HepG2 (cell line): Measurements from ENCODE around the gene MRPL38. TPM values are rescaled to one million over a fixed set of nuclear protein-coding genes. Genes with fewer than 3 reads are reported as not detected.
A peak's percentile ranks its signal among the peaks of the same experiment; 100 is the strongest.

Source experiments
- ETV5 ChIP-seq: IDR thresholded peaks from 2 replicates; pipeline ENCODE4 v1.6.1; 2018; ENCODE audit warnings: missing biosample characterization, missing genetic modification reagents, inconsistent platforms, borderline replicate concordance
- FOXA3 ChIP-seq: IDR thresholded peaks from 2 replicates; pipeline ENCODE4 v1.6.1; 2016; ENCODE audit warnings: missing genetic modification reagents, missing compliant biosample characterization
- GATA4 ChIP-seq: sonication (generic); IDR thresholded peaks from 2 replicates; pipeline ENCODE4 v1.6.1; 2016; ENCODE audit warnings: antibody characterized with exemption, low read depth, borderline replicate concordance
- GPN1 ChIP-seq: sonication (generic); formaldehyde crosslinking; IDR thresholded peaks from 2 replicates; pipeline ENCODE4 v1.5.1; 2020; ENCODE audit warnings: missing genetic modification reagents, borderline replicate concordance
- KLF9 ChIP-seq: IDR thresholded peaks from 2 replicates; pipeline ENCODE4 v1.6.1; 2016; ENCODE audit warnings: low read depth
- NFYB ChIP-seq: sonication (generic); formaldehyde crosslinking; IDR thresholded peaks from 2 replicates; pipeline ENCODE4 v1.4.0; 2020; ENCODE audit warnings: missing genetic modification reagents
- SMC3 ChIP-seq: IDR thresholded peaks from 2 replicates; pipeline ENCODE4 v1.6.1; 2011; ENCODE audit warnings: low read length, improper control_type of control experiment
- SPEN ChIP-seq: sonication (generic); formaldehyde crosslinking; IDR thresholded peaks from 2 replicates; pipeline ENCODE4 v1.5.1; 2020; ENCODE audit warnings: low read depth, mild to moderate bottlenecking, missing genetic modification reagents
- TBX2 ChIP-seq: sonication (generic); formaldehyde crosslinking; IDR thresholded peaks from 2 replicates; pipeline ENCODE4 v1.5.0; 2020; ENCODE audit warnings: missing genetic modification reagents, mild to moderate bottlenecking, borderline replicate concordance
- ZBTB21 ChIP-seq: sonication (generic); formaldehyde crosslinking; IDR thresholded peaks from 2 replicates; pipeline ENCODE4 v1.4.0; 2020; ENCODE audit warnings: missing genetic modification reagents
- ZFP82 ChIP-seq: sonication (generic); formaldehyde crosslinking; IDR thresholded peaks from 2 replicates; pipeline ENCODE4 v1.5.1; 2020; ENCODE audit warnings: mild to moderate bottlenecking, missing genetic modification reagents, borderline replicate concordance
- ZNF230 ChIP-seq: sonication (generic); formaldehyde crosslinking; IDR thresholded peaks from 2 replicates; pipeline ENCODE4 v1.4.0; 2020; ENCODE audit warnings: mild to moderate bottlenecking, missing genetic modification reagents
- ZNF569 ChIP-seq: sonication (generic); formaldehyde crosslinking; IDR thresholded peaks from 2 replicates; pipeline ENCODE4 v1.5.0; 2020; ENCODE audit warnings: mild to moderate bottlenecking, missing genetic modification reagents, moderate library complexity, borderline replicate concordance
- ZNF670 ChIP-seq: sonication (generic); formaldehyde crosslinking; IDR thresholded peaks from 2 replicates; pipeline ENCODE4 v1.8.0; 2022; ENCODE audit warnings: mild to moderate bottlenecking, missing genetic modification reagents, borderline replicate concordance
- polyA plus RNA-seq, 8 experiments: library from polyadenylated mRNA; depleted of rRNA in 3 of 8; stranded (reverse) in 7 of 8; unstranded in 1 of 8; fragments of >200 nt; fragmentation: Illumina TruSeq in 4 of 8; extraction: Trizol in 4 of 8; gene quantifications; 2 replicates each; pipeline versions ENCODE4 v1.2.1 to v1.2.3, GENCODE V29; 2011 to 2016; ENCODE audit warnings: low read depth in 4 of 8, missing spikeins in 1 of 8, mixed read lengths in 1 of 8; ENCODE audit not compliant: insufficient read depth in 1 of 8
- total RNA-seq, 5 experiments: library from RNA; depleted of rRNA; stranded (reverse); fragments of >200 nt; fragmentation: Illumina TruSeq; extraction: Trizol; gene quantifications; 2 replicates each; pipeline ENCODE4 v1.2.3, GENCODE V29; 2016; ENCODE audit warnings: low read depth in 1 of 5
- TF ChIP-seq, protein P1 (sequence below): sonication (generic); formaldehyde crosslinking; conservative IDR thresholded peaks from 2 replicates; pipeline ENCODE4 v1.8.0; 2022; ENCODE audit warnings: low read depth, missing genetic modification reagents
- TF ChIP-seq, protein P2 (sequence below): IDR thresholded peaks from 2 replicates; pipeline ENCODE4 v1.6.1; 2018; ENCODE audit warnings: missing genetic modification reagents
- TF ChIP-seq, protein P3 (sequence below): sonication (generic); formaldehyde crosslinking; IDR thresholded peaks from 2 replicates; pipeline ENCODE4 v1.4.0; 2020; ENCODE audit warnings: missing genetic modification reagents, mild to moderate bottlenecking, borderline replicate concordance
- TF ChIP-seq, protein P4 (sequence below): sonication (generic); formaldehyde crosslinking; conservative IDR thresholded peaks from 2 replicates; pipeline ENCODE4 v1.4.0; 2020; ENCODE audit warnings: missing genetic modification reagents
- TF ChIP-seq, protein P5 (sequence below): sonication (generic); formaldehyde crosslinking; IDR thresholded peaks from 2 replicates; pipeline ENCODE4 v1.5.1; 2020; ENCODE audit warnings: missing genetic modification reagents, mild to moderate bottlenecking, borderline replicate concordance

MRPL38 gene
- total and polyA plus RNA-seq, 2 of the 13 experiments (the other 11 are each of a cell fraction or from before 2014, with no cell fraction given): 83.7 to 125 TPM

DNA sequence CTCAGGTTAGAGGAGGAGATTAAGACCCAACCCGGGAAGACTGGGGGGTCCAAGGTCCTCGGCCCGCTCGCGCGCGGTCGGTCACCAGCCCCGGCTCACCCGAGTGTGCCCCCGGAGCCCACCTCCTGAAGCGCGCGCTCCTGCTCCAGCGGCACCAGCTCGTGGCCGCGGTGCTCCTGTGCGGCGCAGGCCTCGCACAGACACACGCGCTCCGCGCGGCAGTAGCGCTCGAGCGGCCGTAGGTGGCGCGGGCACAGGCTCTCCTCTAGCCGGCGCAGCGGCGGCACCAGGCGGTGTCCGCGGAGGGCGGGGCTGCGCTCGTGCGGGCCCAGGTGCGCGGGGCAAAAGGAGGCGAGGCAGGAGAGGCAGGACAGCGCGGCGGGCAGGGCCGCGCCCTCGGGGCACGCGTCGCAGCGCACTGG, 26.9 kb downstream of the MRPL38 start (continued):
- TF ChIP-seq, protein P1, sequence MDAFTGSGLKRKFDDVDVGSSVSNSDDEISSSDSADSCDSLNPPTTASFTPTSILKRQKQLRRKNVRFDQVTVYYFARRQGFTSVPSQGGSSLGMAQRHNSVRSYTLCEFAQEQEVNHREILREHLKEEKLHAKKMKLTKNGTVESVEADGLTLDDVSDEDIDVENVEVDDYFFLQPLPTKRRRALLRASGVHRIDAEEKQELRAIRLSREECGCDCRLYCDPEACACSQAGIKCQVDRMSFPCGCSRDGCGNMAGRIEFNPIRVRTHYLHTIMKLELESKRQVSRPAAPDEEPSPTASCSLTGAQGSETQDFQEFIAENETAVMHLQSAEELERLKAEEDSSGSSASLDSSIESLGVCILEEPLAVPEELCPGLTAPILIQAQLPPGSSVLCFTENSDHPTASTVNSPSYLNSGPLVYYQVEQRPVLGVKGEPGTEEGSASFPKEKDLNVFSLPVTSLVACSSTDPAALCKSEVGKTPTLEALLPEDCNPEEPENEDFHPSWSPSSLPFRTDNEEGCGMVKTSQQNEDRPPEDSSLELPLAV (CRISPR knock-in tag): 0 out of 2 replicates have a peak, but pooled peaks have one; percentile 82
- no peak for TF ChIP-seq NFYB (CRISPR knock-in tag)
- TF ChIP-seq ETV5 (CRISPR knock-in tag): no peak
- no peak; the same call in 1 of the 2 replicates for TF ChIP-seq ZNF230
- TF ChIP-seq, protein P2, sequence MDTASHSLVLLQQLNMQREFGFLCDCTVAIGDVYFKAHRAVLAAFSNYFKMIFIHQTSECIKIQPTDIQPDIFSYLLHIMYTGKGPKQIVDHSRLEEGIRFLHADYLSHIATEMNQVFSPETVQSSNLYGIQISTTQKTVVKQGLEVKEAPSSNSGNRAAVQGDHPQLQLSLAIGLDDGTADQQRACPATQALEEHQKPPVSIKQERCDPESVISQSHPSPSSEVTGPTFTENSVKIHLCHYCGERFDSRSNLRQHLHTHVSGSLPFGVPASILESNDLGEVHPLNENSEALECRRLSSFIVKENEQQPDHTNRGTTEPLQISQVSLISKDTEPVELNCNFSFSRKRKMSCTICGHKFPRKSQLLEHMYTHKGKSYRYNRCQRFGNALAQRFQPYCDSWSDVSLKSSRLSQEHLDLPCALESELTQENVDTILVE (CRISPR knock-in tag): 0 out of 2 replicates have a peak, but pooled peaks have one; percentile 7
- TF ChIP-seq ZNF670 (CRISPR knock-in tag): no peak
- TF ChIP-seq GATA4: no peak
- TF ChIP-seq ZNF569: no peak; the same call in 1 of the 2 replicates
- TF ChIP-seq, protein P3, sequence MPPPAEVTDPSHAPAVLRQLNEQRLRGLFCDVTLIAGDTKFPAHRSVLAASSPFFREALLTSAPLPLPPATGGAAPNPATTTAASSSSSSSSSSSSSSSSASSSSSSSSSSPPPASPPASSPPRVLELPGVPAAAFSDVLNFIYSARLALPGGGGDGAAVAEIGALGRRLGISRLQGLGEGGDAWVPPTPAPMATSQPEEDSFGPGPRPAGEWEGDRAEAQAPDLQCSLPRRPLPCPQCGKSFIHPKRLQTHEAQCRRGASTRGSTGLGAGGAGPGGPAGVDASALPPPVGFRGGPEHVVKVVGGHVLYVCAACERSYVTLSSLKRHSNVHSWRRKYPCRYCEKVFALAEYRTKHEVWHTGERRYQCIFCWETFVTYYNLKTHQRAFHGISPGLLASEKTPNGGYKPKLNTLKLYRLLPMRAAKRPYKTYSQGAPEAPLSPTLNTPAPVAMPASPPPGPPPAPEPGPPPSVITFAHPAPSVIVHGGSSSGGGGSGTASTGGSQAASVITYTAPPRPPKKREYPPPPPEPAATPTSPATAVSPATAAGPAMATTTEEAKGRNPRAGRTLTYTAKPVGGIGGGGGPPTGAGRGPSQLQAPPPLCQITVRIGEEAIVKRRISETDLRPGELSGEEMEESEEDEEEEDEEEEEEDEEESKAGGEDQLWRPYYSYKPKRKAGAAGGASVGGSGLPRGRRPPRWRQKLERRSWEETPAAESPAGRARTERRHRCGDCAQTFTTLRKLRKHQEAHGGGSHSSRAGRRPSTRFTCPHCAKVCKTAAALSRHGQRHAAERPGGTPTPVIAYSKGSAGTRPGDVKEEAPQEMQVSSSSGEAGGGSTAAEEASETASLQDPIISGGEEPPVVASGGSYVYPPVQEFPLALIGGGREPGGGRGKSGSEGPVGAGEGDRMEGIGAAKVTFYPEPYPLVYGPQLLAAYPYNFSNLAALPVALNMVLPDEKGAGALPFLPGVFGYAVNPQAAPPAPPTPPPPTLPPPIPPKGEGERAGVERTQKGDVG: no peak; the same call in 1 of the 2 replicates
- peak; percentile 7; the same call in 1 of the 2 replicates for TF ChIP-seq SMC3
- TF ChIP-seq ZFP82 (CRISPR knock-in tag): peak; percentile 44; the same call in 1 of the 2 replicates
- no peak; the same call in 1 of the 2 replicates for TF ChIP-seq SPEN
- peak; percentile 27; the same call in 1 of the 2 replicates for TF ChIP-seq TBX2 (CRISPR knock-in tag)
- no peak for TF ChIP-seq ZBTB21
- TF ChIP-seq, protein P4, sequence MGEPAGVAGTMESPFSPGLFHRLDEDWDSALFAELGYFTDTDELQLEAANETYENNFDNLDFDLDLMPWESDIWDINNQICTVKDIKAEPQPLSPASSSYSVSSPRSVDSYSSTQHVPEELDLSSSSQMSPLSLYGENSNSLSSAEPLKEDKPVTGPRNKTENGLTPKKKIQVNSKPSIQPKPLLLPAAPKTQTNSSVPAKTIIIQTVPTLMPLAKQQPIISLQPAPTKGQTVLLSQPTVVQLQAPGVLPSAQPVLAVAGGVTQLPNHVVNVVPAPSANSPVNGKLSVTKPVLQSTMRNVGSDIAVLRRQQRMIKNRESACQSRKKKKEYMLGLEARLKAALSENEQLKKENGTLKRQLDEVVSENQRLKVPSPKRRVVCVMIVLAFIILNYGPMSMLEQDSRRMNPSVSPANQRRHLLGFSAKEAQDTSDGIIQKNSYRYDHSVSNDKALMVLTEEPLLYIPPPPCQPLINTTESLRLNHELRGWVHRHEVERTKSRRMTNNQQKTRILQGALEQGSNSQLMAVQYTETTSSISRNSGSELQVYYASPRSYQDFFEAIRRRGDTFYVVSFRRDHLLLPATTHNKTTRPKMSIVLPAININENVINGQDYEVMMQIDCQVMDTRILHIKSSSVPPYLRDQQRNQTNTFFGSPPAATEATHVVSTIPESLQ (CRISPR knock-in tag): no peak; the same call in 1 of the 2 replicates
- TF ChIP-seq, protein P5, sequence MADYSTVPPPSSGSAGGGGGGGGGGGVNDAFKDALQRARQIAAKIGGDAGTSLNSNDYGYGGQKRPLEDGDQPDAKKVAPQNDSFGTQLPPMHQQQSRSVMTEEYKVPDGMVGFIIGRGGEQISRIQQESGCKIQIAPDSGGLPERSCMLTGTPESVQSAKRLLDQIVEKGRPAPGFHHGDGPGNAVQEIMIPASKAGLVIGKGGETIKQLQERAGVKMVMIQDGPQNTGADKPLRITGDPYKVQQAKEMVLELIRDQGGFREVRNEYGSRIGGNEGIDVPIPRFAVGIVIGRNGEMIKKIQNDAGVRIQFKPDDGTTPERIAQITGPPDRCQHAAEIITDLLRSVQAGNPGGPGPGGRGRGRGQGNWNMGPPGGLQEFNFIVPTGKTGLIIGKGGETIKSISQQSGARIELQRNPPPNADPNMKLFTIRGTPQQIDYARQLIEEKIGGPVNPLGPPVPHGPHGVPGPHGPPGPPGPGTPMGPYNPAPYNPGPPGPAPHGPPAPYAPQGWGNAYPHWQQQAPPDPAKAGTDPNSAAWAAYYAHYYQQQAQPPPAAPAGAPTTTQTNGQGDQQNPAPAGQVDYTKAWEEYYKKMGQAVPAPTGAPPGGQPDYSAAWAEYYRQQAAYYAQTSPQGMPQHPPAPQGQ (CRISPR knock-in tag): no peak
- TF ChIP-seq KLF9: 0 out of 2 replicates have a peak, but pooled peaks have one; percentile 7
- TF ChIP-seq GPN1 (CRISPR knock-in tag): peak; percentile 77; the same call in 1 of the 2 replicates
- TF ChIP-seq FOXA3 (CRISPR knock-in tag): no peak
